ENCODE data around the gene EXOG.

Gene EXOG

GRCh38 chr3:38528457-38528856, 32.3 kb downstream of the EXOG start:
- H3K36me3 ChIP-seq (ENCODE audit: insufficient read depth), result no peaks in the 10 kb centered on the region
- no peaks in the 10 kb centered on the region for H3K79me2 ChIP-seq (ENCODE audit: insufficient read depth, low read depth)
- no peak overlapping the region for H2AFZ ChIP-seq (ENCODE audit: low read depth)
- no peak overlapping the region for H3K27ac ChIP-seq
- no peaks in the 10 kb centered on the region for H3K4me1 ChIP-seq (ENCODE audit: low read depth, poor library complexity, severe bottlenecking)
- no peak for TF ChIP-seq CTCF (conservative IDR thresholded peaks at IDR 0.05; ENCODE audit: low read depth, low read length)
- no peak overlapping the region for H3K4me3 ChIP-seq (IDR thresholded peaks at IDR 0.05; ENCODE audit: insufficient read depth, low read depth, low read length)
- no peak overlapping the region for H3K4me2 ChIP-seq
- no peak overlapping the region for H3K9ac ChIP-seq
- no peaks in the 10 kb centered on the region for H4K20me1 ChIP-seq (ENCODE audit: insufficient read depth)
- no peaks in the 10 kb centered on the region for H3K27me3 ChIP-seq (ENCODE audit: insufficient read depth, low read depth)

GRCh38 chr3:38532529-38532928, 36.4 kb downstream of the EXOG start:
- no peaks in the 10 kb centered on the region for H4K20me1 ChIP-seq (ENCODE audit: insufficient read depth)
- H3K4me1 ChIP-seq (ENCODE audit: low read depth, poor library complexity, severe bottlenecking), result no peaks in the 10 kb centered on the region
- H3K79me2 ChIP-seq (ENCODE audit: insufficient read depth, low read depth), result no peaks in the 10 kb centered on the region
- H3K9ac ChIP-seq, result no peak overlapping the region
- no peak overlapping the region for H2AFZ ChIP-seq (ENCODE audit: low read depth)
- H3K27me3 ChIP-seq (ENCODE audit: insufficient read depth, low read depth), result no peaks in the 10 kb centered on the region
- no peak overlapping the region for H3K27ac ChIP-seq
- H3K4me2 ChIP-seq, result no peak overlapping the region
- no peak overlapping the region for H3K4me3 ChIP-seq (IDR thresholded peaks at IDR 0.05; ENCODE audit: insufficient read depth, low read depth, low read length)
- no peaks in the 10 kb centered on the region for H3K36me3 ChIP-seq (ENCODE audit: insufficient read depth)
- TF ChIP-seq CTCF (conservative IDR thresholded peaks at IDR 0.05; ENCODE audit: low read depth, low read length), result no peak

GRCh38 chr3:38533285-38533976, 37.3 kb downstream of the EXOG start:
- no peak for TF ChIP-seq CTCF (conservative IDR thresholded peaks at IDR 0.05; ENCODE audit: low read depth, low read length)
- Histone ChIP-seq H3K4me2 (no peak overlapping the region), H3K4me3 (IDR thresholded peaks at IDR 0.05; ENCODE audit: insufficient read depth, low read depth, low read length) (no peak overlapping the region), H3K27ac (no peak overlapping the region), H2AFZ (ENCODE audit: low read depth) (no peak overlapping the region), H4K20me1 (ENCODE audit: insufficient read depth) (no peaks in the 10 kb centered on the region), H3K79me2 (ENCODE audit: insufficient read depth, low read depth) (no peaks in the 10 kb centered on the region), H3K27me3 (ENCODE audit: insufficient read depth, low read depth) (no peaks in the 10 kb centered on the region), H3K9ac (no peak overlapping the region), H3K4me1 (ENCODE audit: low read depth, poor library complexity, severe bottlenecking) (no peaks in the 10 kb centered on the region), H3K36me3 (ENCODE audit: insufficient read depth) (no peaks in the 10 kb centered on the region)

- no peak overlapping the region for H3K9ac ChIP-seq
- H3K36me3 ChIP-seq (ENCODE audit: insufficient read depth), result no peaks in the 10 kb centered on the region
- no peak overlapping the region for H3K4me2 ChIP-seq
- H3K27ac ChIP-seq, result no peak overlapping the region
- no peaks in the 10 kb centered on the region for H4K20me1 ChIP-seq (ENCODE audit: insufficient read depth)
- TF ChIP-seq CTCF (conservative IDR thresholded peaks at IDR 0.05; ENCODE audit: low read depth, low read length), result no peak
- no peaks in the 10 kb centered on the region for H3K79me2 ChIP-seq (ENCODE audit: insufficient read depth, low read depth)
- H2AFZ ChIP-seq (ENCODE audit: low read depth), result no peak overlapping the region
- no peaks in the 10 kb centered on the region for H3K27me3 ChIP-seq (ENCODE audit: insufficient read depth, low read depth)
- no peaks in the 10 kb centered on the region for H3K4me1 ChIP-seq (ENCODE audit: low read depth, poor library complexity, severe bottlenecking)
- H3K4me3 ChIP-seq (IDR thresholded peaks at IDR 0.05; ENCODE audit: insufficient read depth, low read depth, low read length), result no peak overlapping the region
Observed at GRCh38 chr3:38534180-38534579, 38.0 kb downstream of the EXOG start.

All from KMS-11 (cell line).